GM10266 (cell line): ENCODE data around the gene BHLHE23.

Experiments used
- DNase-seq: peaks from one replicate; pipeline ENCODE4 v3.0.0; 2012; ENCODE audit errors: extremely low spot score
- CTCF ChIP-seq: IDR thresholded peaks from 2 replicates; pipeline ENCODE4 v1.5.1; 2012; ENCODE audit warnings: mild to moderate bottlenecking, low read depth; ENCODE audit not compliant: control insufficient read depth, insufficient read depth; ENCODE audit errors: missing control alignments

The BHLHE23 gene

GRCh38 chr20:63015662-63016361, 9.0 kb upstream of the BHLHE23 start:
- no peak for DNase-seq
- TF ChIP-seq CTCF = no peak

- no peak for DNase-seq
- TF ChIP-seq CTCF = no peak
Measured at GRCh38 chr20:63015147-63015661, 8.4 kb upstream of the BHLHE23 start.

GRCh38 chr20:63014710-63015109, 7.9 kb upstream of the BHLHE23 start:
- no peak for TF ChIP-seq CTCF
- peak; percentile 73 for DNase-seq

GRCh38 chr20:63014287-63014686, 7.5 kb upstream of the BHLHE23 start:
- no peak for DNase-seq
- no peak for TF ChIP-seq CTCF

- no peak for TF ChIP-seq CTCF
- no peak for DNase-seq
Measured at GRCh38 chr20:63013207-63013606, 6.4 kb upstream of the BHLHE23 start.

GRCh38 chr20:63011798-63012197, 5.0 kb upstream of the BHLHE23 start:
- DNase-seq = no peak

More at GRCh38 chr20:63011798-63012197, 5.0 kb upstream of the BHLHE23 start:
- TF ChIP-seq CTCF = no peak
